ACC112 (cell line): ENCODE measurements around the gene GPR183.

Source experiments
- H2AFZ ChIP-seq: fragments of 200-600 bp; sonication (generic); one replicate; pipeline ENCODE4 v1.6.0; 2017; ENCODE audit warnings: antibody characterized with exemption, low read length; ENCODE audit not compliant: unreplicated experiment
- H3K27ac ChIP-seq: fragments of 200-600 bp; sonication (generic); 2 replicates; pipeline ENCODE4 v1.5.1; 2014; ENCODE audit warnings: low read depth, mild to moderate bottlenecking, antibody characterized with exemption, low read length, moderate library complexity
- H3K27me3 ChIP-seq: fragments of 200-600 bp; sonication (generic); 2 replicates; pipeline ENCODE4 v1.6.1; 2014; ENCODE audit warnings: mild to moderate bottlenecking, antibody characterized with exemption, low read length, moderate library complexity, mixed read lengths; ENCODE audit not compliant: insufficient read depth
- H3K36me3 ChIP-seq: fragments of 200-600 bp; sonication (generic); 2 replicates; pipeline ENCODE4 v1.6.1; 2016; ENCODE audit warnings: mild to moderate bottlenecking, antibody characterized with exemption, low read length, moderate library complexity, mixed read lengths; ENCODE audit not compliant: insufficient read depth
- H3K4me1 ChIP-seq: fragments of 200-600 bp; sonication (generic); one replicate; pipeline ENCODE4 v1.6.1; 2016; ENCODE audit warnings: low read length, mixed read lengths; ENCODE audit not compliant: insufficient read depth, unreplicated experiment, control insufficient read depth
- H3K4me3 ChIP-seq: fragments of 200-600 bp; sonication (generic); 2 replicates; pipeline ENCODE4 v1.5.1; 2014; ENCODE audit warnings: mild to moderate bottlenecking, low read depth, low read length
- H3K79me2 ChIP-seq: fragments of 200-600 bp; sonication (generic); one replicate; pipeline ENCODE4 v1.6.0; 2016; ENCODE audit warnings: low read length; ENCODE audit not compliant: control insufficient read depth, unreplicated experiment, insufficient read depth

Gene GPR183

DNA sequence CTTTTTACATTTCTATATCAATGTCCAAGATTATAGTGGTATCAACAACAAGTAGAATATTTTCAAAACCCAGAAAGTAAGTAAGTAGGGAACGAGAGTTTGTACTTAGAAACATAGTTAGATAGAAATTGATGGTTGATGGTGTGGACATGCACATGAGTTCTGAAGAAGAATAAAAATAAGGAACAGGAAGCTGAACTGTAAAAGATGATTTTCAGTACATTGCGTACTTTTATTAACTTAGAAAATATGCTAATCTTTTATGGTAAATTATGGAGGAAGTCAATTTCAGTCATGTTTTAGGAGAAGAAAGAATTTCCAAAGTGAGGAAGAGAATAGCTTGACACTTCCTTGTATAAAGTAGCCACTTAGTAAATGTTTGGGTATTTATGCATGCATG lies 36.7 kb downstream of the GPR183 start:
- Histone ChIP-seq H3K36me3 (no peaks in the 10 kb centered on the region), H3K4me1 (no peaks in the 10 kb centered on the region), H3K27ac (no peak overlapping the region), H3K4me3 (no peak overlapping the region), H3K27me3 (no peaks in the 10 kb centered on the region), H3K79me2 (no peaks in the 10 kb centered on the region), H2AFZ (no peak overlapping the region)

DNA sequence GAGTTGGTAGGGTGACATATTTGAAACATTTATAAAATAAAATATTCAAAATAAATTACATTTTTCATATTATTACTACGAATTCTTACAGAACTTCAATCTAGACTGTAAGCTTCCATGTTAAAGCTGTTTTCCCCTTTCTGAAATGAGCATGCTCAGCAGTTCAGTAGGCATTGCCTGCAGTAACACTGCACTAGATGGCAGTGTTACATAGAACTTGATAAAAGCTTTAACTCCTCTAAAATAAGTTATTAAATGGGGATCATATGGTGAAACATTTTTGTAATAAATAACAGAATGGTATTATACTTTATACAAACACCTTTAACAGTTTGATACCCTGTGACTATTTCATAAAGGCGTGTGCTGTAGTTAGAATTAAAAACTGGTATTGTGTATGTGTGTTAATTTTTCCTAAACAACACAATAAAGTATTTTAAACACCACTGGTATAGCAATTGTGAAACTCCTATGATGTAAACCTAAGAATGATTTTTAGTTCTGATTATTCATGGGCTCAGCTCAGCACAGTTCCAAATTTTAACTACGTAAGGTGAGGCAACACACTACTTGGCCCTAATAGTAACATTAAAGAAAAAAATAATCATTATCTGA lies 37.5 kb downstream of the GPR183 start:
- Histone ChIP-seq H2AFZ (no peak overlapping the region), H3K4me1 (no peaks in the 10 kb centered on the region), H3K27me3 (no peaks in the 10 kb centered on the region), H3K36me3 (no peaks in the 10 kb centered on the region), H3K27ac (no peak overlapping the region), H3K4me3 (no peak overlapping the region), H3K79me2 (no peaks in the 10 kb centered on the region)

DNA sequence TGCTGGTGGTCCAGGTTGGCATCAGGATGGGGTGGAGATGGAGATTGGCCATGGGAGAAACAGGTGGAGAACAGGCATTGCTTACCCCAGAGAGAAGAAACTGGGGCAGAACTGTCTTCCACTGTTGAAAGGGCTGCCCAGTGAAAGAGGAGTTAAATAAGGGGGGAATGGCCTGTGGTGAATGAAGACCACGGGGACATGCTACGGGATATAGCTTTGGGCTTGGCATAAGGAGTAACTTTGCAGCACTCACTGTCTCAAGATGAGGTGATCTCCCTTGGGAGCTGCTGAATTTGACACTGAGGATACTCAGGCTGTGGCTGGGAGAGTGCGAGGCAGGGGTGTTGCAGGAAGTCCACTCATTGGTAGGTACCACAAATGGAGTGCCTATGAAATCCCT lies 38.4 kb downstream of the GPR183 start:
- Histone ChIP-seq H3K27me3 (no peaks in the 10 kb centered on the region), H3K36me3 (no peaks in the 10 kb centered on the region), H3K4me1 (no peaks in the 10 kb centered on the region), H2AFZ (no peak overlapping the region), H3K4me3 (no peak overlapping the region), H3K79me2 (no peaks in the 10 kb centered on the region), H3K27ac (no peak overlapping the region)

DNA sequence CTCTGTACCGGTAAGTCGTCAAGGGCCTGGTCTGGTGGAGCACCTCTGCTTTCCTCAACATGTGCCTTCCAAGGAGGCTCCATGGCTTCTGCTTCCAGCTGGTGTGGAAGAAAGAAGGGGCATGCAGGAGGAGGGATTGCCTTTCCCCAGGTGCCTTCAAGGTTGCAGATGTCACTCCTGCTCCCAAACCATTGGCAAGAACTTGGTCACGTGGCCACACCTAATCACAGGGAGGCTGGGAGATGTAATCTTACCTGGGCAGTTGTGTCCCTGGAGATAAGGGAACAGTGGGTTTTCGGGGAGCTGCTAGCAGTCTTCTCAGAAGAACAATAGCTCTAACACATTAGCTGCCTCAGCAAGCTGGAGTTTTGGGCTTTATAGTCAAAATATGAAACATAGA lies 39.3 kb downstream of the GPR183 start:
- no peak overlapping the region for H3K27ac ChIP-seq
- H3K36me3 ChIP-seq, result no peaks in the 10 kb centered on the region
- no peaks in the 10 kb centered on the region for H3K27me3 ChIP-seq
- H3K4me1 ChIP-seq, result no peaks in the 10 kb centered on the region
- no peaks in the 10 kb centered on the region for H3K79me2 ChIP-seq
- H2AFZ ChIP-seq, result no peak overlapping the region
- no peak overlapping the region for H3K4me3 ChIP-seq

DNA sequence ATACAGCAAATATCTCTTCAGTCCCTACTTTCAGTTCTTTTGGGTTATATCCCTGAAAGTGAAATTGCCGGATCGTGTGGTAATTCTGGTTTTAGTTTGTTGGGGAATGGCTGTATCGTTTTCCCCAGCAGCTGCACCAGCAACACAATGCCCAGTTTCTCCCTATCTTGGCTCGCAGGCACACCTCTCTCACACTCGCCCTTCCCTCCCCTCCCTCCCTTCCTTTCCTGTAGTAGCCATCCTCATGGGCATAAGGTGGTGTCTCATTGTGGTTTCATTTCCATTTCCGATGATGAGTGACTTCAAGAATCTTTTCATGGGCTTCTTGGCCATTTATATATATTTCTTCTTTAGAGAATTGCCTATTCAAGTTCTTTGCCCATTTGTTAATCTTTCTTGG lies 40.4 kb downstream of the GPR183 start:
- no peak overlapping the region for H3K27ac ChIP-seq
- no peaks in the 10 kb centered on the region for H3K4me1 ChIP-seq
- H3K27me3 ChIP-seq, result no peaks in the 10 kb centered on the region
- no peaks in the 10 kb centered on the region for H3K36me3 ChIP-seq
- no peak overlapping the region for H2AFZ ChIP-seq
- no peak overlapping the region for H3K4me3 ChIP-seq
- no peaks in the 10 kb centered on the region for H3K79me2 ChIP-seq

DNA sequence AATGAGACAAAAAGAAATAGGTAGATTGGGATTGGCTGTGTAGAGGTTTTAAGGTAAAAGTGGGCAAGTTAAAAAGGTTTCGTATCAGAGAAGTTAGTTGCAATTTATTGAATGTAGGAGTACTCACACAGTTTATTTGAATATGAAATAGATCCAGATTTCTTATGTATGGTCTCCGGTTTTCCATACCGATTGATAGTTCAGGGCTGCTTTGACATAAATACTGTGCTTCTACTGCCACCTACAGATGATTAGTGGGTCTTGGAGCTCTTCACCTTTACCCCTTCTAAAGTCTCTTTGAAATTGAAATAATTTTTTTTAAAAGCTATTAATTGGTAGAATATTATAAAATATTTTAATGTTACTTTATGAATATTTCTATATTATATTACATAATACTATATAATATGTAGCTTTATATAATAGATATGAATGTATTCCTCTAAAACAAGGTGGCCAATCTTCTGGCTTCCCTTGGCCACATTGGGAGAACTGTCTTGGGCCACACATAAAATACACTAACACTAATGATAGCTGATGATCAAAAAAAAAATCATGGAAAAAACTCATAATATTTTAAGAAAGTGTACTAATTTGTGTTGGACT lies 41.3 kb downstream of the GPR183 start:
- H3K4me3 ChIP-seq, result no peak overlapping the region
- no peaks in the 10 kb centered on the region for H3K36me3 ChIP-seq
- no peaks in the 10 kb centered on the region for H3K79me2 ChIP-seq
- H3K27ac ChIP-seq, result no peak overlapping the region
- no peak overlapping the region for H2AFZ ChIP-seq
- H3K27me3 ChIP-seq, result no peaks in the 10 kb centered on the region
- no peaks in the 10 kb centered on the region for H3K4me1 ChIP-seq

DNA sequence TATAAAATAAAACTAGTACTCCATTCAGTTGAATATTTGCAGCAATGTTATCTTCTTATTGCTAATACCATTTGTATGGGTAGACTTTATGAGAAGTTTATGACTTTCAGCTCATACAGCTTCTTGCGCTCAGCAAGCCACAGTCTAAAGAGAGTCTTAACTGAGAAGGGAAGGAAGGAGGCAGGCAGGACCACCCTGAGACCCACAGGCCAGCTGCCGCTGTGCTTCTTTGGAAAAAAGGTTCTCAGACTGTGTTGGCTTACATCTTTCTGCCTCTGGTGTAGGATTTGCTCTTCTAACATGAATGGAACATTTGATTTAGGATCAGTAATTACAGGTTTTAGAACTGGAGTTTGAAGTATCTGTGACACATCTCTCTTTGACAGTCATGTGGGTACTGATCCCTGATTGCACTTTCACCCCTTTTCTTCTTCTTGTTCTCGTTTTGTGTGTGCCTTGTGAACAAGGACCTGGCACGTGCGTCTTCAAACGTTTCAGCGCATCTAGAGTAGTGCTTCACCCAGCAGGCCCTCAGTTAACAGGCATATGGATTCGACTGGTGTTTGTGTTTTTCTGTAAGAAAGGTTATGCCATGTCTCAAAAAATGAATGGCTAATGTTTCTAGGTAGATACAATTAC lies 41.9 kb downstream of the GPR183 start:
- Histone ChIP-seq H3K27ac (no peak overlapping the region), H3K79me2 (no peaks in the 10 kb centered on the region)

DNA sequence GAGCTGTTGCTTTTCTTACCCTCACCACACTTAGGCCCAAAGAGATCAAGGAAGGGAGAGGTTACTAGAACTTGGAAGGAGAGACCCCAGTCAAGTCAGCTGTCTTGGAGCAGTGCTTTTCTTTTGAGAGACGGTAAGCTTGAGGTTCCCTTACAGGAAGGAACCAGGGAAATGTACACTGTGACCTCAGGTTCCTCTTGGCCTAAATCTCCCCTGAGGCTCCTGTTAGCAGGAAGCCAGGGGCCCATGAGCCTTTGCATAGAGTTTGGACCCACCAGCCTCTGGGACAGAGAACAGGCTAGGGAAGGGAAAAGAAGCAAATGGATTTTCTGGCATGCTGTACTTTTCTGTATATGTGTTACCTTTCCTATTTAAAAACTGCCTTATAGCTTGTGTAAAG lies 43.1 kb downstream of the GPR183 start:
- Histone ChIP-seq H2AFZ (no peak overlapping the region), H3K4me3 (no peak overlapping the region), H3K79me2 (no peaks in the 10 kb centered on the region), H3K27ac (no peak overlapping the region), H3K27me3 (no peaks in the 10 kb centered on the region), H3K4me1 (no peaks in the 10 kb centered on the region), H3K36me3 (no peaks in the 10 kb centered on the region)

More for the DNA sequence above, 41.9 kb downstream of the GPR183 start:
- H3K36me3 ChIP-seq, result no peaks in the 10 kb centered on the region
- H3K4me1 ChIP-seq, result no peaks in the 10 kb centered on the region
- H3K4me3 ChIP-seq, result no peak overlapping the region
- no peaks in the 10 kb centered on the region for H3K27me3 ChIP-seq
- no peak overlapping the region for H2AFZ ChIP-seq

DNA sequence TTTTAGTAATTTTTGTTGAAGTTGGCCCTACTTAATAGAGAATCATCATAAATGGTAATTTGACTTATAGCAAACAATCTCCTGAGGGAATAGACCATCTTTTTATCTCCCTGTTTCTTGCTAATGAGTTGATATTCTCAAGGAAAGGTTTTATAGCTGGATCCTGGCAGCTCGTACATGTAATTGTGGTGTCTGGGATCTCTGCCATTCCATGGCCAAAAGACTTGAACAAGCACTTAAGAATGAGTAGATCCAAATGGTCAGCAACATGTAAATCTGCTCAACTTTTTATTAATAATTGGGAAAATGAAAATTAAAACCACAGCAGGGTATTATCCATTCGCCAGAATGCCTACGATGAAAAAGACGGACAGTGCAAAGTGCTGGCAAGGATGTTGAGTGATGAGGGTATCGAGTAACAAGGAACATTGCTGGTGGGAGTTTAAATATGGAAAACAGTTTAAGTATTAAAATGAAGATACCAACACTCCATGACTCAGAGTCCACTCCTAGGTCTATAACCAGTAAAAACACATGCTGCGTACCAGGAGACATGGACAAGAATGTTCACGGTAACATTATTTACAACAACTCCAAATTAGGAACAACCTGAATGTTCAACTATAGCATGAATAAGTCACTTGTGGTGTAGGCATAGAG lies 43.9 kb downstream of the GPR183 start:
- H3K79me2 ChIP-seq, result no peaks in the 10 kb centered on the region
- no peaks in the 10 kb centered on the region for H3K36me3 ChIP-seq
- H3K27ac ChIP-seq, result no peak overlapping the region
- H3K27me3 ChIP-seq, result no peaks in the 10 kb centered on the region
- H3K4me1 ChIP-seq, result no peaks in the 10 kb centered on the region
- H2AFZ ChIP-seq, result no peak overlapping the region
- no peak overlapping the region for H3K4me3 ChIP-seq

DNA sequence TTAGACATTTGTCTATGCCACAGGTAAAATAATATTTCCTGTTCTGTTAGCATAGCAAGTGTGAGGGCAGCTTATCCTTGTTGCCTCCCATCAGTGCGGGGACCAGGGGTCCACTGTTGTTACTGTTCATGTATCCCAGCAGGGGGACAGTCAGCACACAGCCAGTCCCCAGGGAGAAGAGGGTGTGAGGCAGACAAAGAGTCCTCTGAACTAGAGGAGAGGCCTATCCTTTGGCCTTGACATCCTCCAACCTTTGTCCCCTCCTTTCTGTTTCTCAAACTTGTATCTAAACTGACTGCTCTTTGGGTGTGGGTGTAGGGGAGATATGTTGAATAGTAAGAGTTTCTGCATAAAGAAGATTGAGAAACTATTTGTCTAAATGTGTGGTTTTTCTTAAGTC lies 46.1 kb downstream of the GPR183 start:
- no peaks in the 10 kb centered on the region for H3K79me2 ChIP-seq

DNA sequence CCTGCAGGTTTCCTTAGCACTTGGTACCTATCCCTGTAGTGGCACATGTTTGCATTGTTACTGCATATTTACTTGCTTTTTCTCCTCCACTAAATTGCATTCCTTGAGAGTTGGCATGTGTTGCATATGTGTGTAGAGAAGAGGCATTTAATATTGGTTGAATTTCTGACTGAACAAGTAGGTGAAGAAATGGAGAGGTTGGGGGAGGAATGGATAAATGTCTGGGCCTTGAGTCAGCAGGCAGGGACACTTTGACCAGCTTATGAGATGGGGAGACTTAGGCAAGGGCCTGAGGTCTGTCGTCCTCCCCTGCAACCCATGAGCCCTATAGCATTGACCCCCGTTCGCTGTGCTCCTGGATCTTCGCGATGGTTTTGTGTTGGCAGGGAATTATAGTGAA lies 47.0 kb downstream of the GPR183 start:
- H3K27ac ChIP-seq, result no peak overlapping the region
- no peak overlapping the region for H3K4me3 ChIP-seq
- H3K79me2 ChIP-seq, result no peaks in the 10 kb centered on the region
- no peaks in the 10 kb centered on the region; the same call in 1 of the 2 replicates for H3K36me3 ChIP-seq
- no peaks in the 10 kb centered on the region for H3K4me1 ChIP-seq
- no peak overlapping the region for H2AFZ ChIP-seq
- H3K27me3 ChIP-seq, result no peaks in the 10 kb centered on the region

More for the DNA sequence above, 46.1 kb downstream of the GPR183 start:
- Histone ChIP-seq H3K27me3 (no peaks in the 10 kb centered on the region), H3K27ac (no peak overlapping the region), H2AFZ (no peak overlapping the region), H3K4me3 (no peak overlapping the region), H3K4me1 (no peaks in the 10 kb centered on the region), H3K36me3 (no peaks in the 10 kb centered on the region)
